OCI-LY7 (cell line): ENCODE measurements around the gene ZFX. TPM values are rescaled to one million over a fixed set of nuclear protein-coding genes. Genes with fewer than 3 reads are reported as not detected.

Source experiments
- BruUV-seq: library from RNA; stranded (reverse); fragments of 400-500 nt; replicated peaks from 2 replicates; lab custom pipeline; 2021; lab: Mats Ljungman, UMichigan
- CTCF ChIA-PET: fragments of 300-600 bp; sonication (Branson Sonifier 250); formaldehyde crosslinking; loops from one replicate; lab custom pipeline; 2022; ENCODE audit warnings: antibody characterized with exemption; ENCODE audit not compliant: unreplicated experiment; lab: Charles Lee
- POLR2A ChIA-PET: fragments of 300-600 bp; sonication (Branson Sonifier 250); formaldehyde crosslinking; loops from one replicate; lab custom pipeline; 2022; ENCODE audit warnings: antibody characterized with exemption; lab: Charles Lee
- DNase-seq: peaks from one replicate; pipeline ENCODE4 v3.0.0-alpha.2; 2015; ENCODE audit warnings: low spot score
- H2AFZ ChIP-seq: fragments of 200-600 bp; sonication (generic), shearing (Covaris generic); 2 replicates; pipeline ENCODE4 v1.6.1; 2014; ENCODE audit warnings: mild to moderate bottlenecking, antibody characterized with exemption, low read length, moderate library complexity
- H3K27ac ChIP-seq: fragments of 200-600 bp; sonication (generic); 2 replicates; pipeline ENCODE4 v1.5.1; 2014; ENCODE audit warnings: mixed run types, low read depth, mild to moderate bottlenecking, moderate library complexity, low read length, inconsistent platforms; ENCODE audit not compliant: poor library complexity, severe bottlenecking
- H3K36me3 ChIP-seq: fragments of 200-600 bp; sonication (generic); 2 replicates; pipeline ENCODE4 v1.6.1; 2014; ENCODE audit warnings: mild to moderate bottlenecking, antibody characterized with exemption, low read length, moderate library complexity, mixed read lengths; ENCODE audit not compliant: insufficient read depth
- H3K4me1 ChIP-seq: fragments of 200-600 bp; sonication (generic); 2 replicates; pipeline ENCODE4 v1.5.1; 2014; ENCODE audit warnings: mild to moderate bottlenecking, low read length; ENCODE audit not compliant: insufficient read depth, poor library complexity, severe bottlenecking
- H3K4me2 ChIP-seq: fragments of 200-600 bp; sonication (generic); 2 replicates; pipeline ENCODE4 v1.6.1; 2014; ENCODE audit warnings: mild to moderate bottlenecking, low read length
- H3K4me3 ChIP-seq: fragments of 200-600 bp; sonication (generic); 2 replicates; pipeline ENCODE4 v1.5.1; 2014; ENCODE audit warnings: mild to moderate bottlenecking, low read depth, low read length; ENCODE audit not compliant: poor library complexity, severe bottlenecking
- H3K79me2 ChIP-seq: fragments of 200-600 bp; sonication (generic); 2 replicates; pipeline ENCODE4 v1.6.1; 2016; ENCODE audit warnings: low read depth, mild to moderate bottlenecking, low read length, moderate library complexity, mixed read lengths; ENCODE audit not compliant: insufficient read depth
- H3K9me2 ChIP-seq: fragments of 200-600 bp; sonication (generic); 2 replicates; pipeline ENCODE4 v1.6.1; 2016; ENCODE audit warnings: mild to moderate bottlenecking, low read length, mixed read lengths; ENCODE audit not compliant: insufficient read depth
- H3K9me3 ChIP-seq: fragments of 200-600 bp; sonication (generic); 2 replicates; pipeline ENCODE4 v1.6.1; 2014; ENCODE audit warnings: mild to moderate bottlenecking, mixed run types, low read length, mixed read lengths
- H4K20me1 ChIP-seq: fragments of 200-600 bp; sonication (generic); 2 replicates; pipeline ENCODE4 v1.6.1; 2014; ENCODE audit warnings: mild to moderate bottlenecking, antibody characterized with exemption, low read length, moderate library complexity, mixed read lengths; ENCODE audit not compliant: insufficient read depth
- CTCF ChIP-seq: fragments of 200-600 bp; sonication (generic); conservative IDR thresholded peaks from 2 replicates; pipeline ENCODE4 v1.5.1; 2014; ENCODE audit warnings: mild to moderate bottlenecking, antibody characterized with exemption, low read length, moderate library complexity, mixed read lengths
- EZH2phosphoT487 ChIP-seq: fragments of 200-600 bp; sonication (generic); IDR thresholded peaks from 2 replicates; pipeline ENCODE4 v1.6.1; 2018; ENCODE audit warnings: low read depth, borderline replicate concordance, mild to moderate bottlenecking, mixed run types, antibody characterized with exemption, low read length, moderate library complexity, mixed read lengths
- intact Hi-C: fragments of 100-400 bp; cut with micrococcal nuclease; formaldehyde crosslinking; loops from one replicate; pipeline ENCODE4 v1.10.0; 2022; ENCODE audit not compliant: unreplicated experiment
- total RNA-seq, 2 experiments: library from RNA; depleted of rRNA in 1 of 2; stranded (reverse); fragments of >200 nt in 1 of 2; shearing (Covaris generic) in 1 of 2; gene quantifications; 2 replicates each; pipeline ENCODE4 v1.2.3, GENCODE V29; 2014 to 2022

The ZFX gene
- total RNA-seq, 2 experiments from 2014 or later, result 20.0 to 34.8 TPM

- Histone ChIP-seq H4K20me1 (no peaks in the 10 kb centered on the region), H3K79me2 (no peaks in the 10 kb centered on the region), H3K4me1 (no peaks in the 10 kb centered on the region), H2AFZ (no peak overlapping the region), H3K4me3 (no peak overlapping the region), H3K27ac (no peak overlapping the region), H3K9me2 (no peaks in the 10 kb centered on the region), H3K9me3 (no peaks in the 10 kb centered on the region), H3K4me2 (no peak overlapping the region), H3K36me3 (no peaks in the 10 kb centered on the region)
- CTCF ChIA-PET, result no interaction called here
- DNase-seq, result no peak
- intact Hi-C loops, result no loop called here
- no TSS peak for BruUV-seq
- TF ChIP-seq CTCF (no peak), EZH2phosphoT487 (no peak)
- POLR2A ChIA-PET, result no interaction called here
Measured at GRCh38 chrX:24110069-24110468, 39.5 kb upstream of the ZFX start.

GRCh38 chrX:24113181-24113580 is 36.3 kb upstream of the ZFX start:
- ChIA-PET POLR2A (interaction anchor here (0.6 kb wide), 1 partner anchor 75 kb away, joined by 3 read pairs; no protein-coding TSS in a partner anchor), CTCF (no interaction called here)
- no peak overlapping the region for H3K4me2 ChIP-seq
- no peaks in the 10 kb centered on the region for H3K9me2 ChIP-seq
- no peak overlapping the region for H3K4me3 ChIP-seq
- H3K9me3 ChIP-seq, result no peaks in the 10 kb centered on the region
- no peaks in the 10 kb centered on the region for H3K36me3 ChIP-seq
- H3K79me2 ChIP-seq, result no peaks in the 10 kb centered on the region
- no peak overlapping the region for H3K27ac ChIP-seq
- H2AFZ ChIP-seq, result no peak overlapping the region
- no peak for DNase-seq
- H3K4me1 ChIP-seq, result no peaks in the 10 kb centered on the region
- TF ChIP-seq CTCF, result no peak
- TF ChIP-seq EZH2phosphoT487, result no peak
- intact Hi-C loops, result no loop called here
- H4K20me1 ChIP-seq, result no peaks in the 10 kb centered on the region
- no TSS peak for BruUV-seq

- TF ChIP-seq CTCF (no peak), EZH2phosphoT487 (no peak)
- no peaks in the 10 kb centered on the region for H3K36me3 ChIP-seq
- POLR2A ChIA-PET, result no interaction called here
- no peak overlapping the region for H3K4me3 ChIP-seq
- no peak overlapping the region for H3K4me2 ChIP-seq
- H3K79me2 ChIP-seq, result no peaks in the 10 kb centered on the region
- H3K9me3 ChIP-seq, result no peaks in the 10 kb centered on the region
- intact Hi-C loops, result no loop called here
- CTCF ChIA-PET, result no interaction called here
- no peaks in the 10 kb centered on the region for H4K20me1 ChIP-seq
- no peaks in the 10 kb centered on the region for H3K4me1 ChIP-seq
- no TSS peak for BruUV-seq
- H3K27ac ChIP-seq, result no peak overlapping the region
- no peak overlapping the region for H2AFZ ChIP-seq
- no peaks in the 10 kb centered on the region for H3K9me2 ChIP-seq
- DNase-seq, result no peak
Measured at GRCh38 chrX:24117258-24117657, 32.3 kb upstream of the ZFX start.
